ENCODE measurements around the gene LZTS2.

LZTS2 gene

DNA sequence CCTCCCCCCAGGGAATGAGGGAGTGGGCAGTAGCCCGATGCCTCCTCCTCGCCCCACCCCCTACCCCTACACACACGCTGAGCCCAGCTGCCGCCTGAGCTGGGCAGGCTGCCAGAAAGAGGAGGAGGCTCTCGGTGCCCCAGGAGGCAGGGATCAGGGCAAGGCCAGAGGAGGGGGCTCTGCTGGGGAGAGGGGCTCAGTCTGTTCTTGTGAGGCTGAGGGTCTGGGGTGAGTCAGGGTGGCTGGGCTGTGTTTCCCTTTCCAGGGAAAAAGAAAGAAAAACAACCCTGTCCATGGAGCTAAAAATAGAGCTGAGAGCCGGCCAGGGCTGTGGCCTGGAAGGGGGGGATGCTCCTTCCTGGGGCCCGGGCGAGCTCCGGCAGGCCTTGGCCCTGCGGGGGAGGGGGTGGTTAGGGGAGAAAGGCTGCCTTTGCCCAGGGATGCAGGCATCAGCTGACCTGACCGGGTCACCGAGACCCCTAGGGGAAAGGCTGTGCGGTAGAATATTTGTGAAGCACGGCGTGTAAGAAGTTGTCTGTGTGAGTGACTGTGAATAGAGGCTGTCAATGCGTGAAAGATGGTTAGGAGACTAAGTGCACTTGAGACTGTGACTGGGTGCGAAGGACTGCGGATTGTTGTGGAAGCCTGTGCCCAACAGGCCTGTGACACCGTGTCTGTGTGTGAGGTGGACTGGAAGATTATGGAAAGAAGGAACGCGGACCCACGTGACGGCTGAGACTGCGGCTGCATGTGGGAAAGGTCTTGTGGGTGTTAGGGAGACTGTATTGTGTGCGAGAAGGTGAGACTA lies 1.2 kb upstream of the LZTS2 start:
- Histone ChIP-seq H3K4me2 (ENCODE audit: low read length) (peak overlapping the region; percentile 98), H3K4ac (ENCODE audit: low read depth, low read length) (no peak overlapping the region), H3K4me1 (ENCODE audit: control insufficient read depth, low read depth, low read length) (peaks cover 17% of the 10 kb centered on the region), H3K23ac (ENCODE audit: low read length) (peak overlapping the region; percentile 85), H3K4me3 (ENCODE audit: low read length) (peak overlapping the region; percentile 81), H3K27me3 (ENCODE audit: insufficient read depth, low read length, poor library complexity) (no peaks in the 10 kb centered on the region), H3K56ac (ENCODE audit: low read length) (peak overlapping the region; percentile 99), H3K9ac (ENCODE audit: low read length) (peak overlapping the region; percentile 94), H3K27ac (ENCODE audit: low read depth, low read length) (peak overlapping the region; percentile 87), H2BK120ac (ENCODE audit: low read depth, low read length) (peak overlapping the region; percentile 5), H4K8ac (ENCODE audit: low read depth, low read length) (no peak overlapping the region), H2BK5ac (ENCODE audit: low read length) (no peak overlapping the region), H3K18ac (ENCODE audit: low read length) (peak overlapping the region; percentile 34), H4K5ac (ENCODE audit: low read length) (no peak overlapping the region), H3K36me3 (ENCODE audit: control insufficient read depth, insufficient read depth, low read length) (peaks cover 9% of the 10 kb centered on the region), H2BK15ac (replicated peaks; ENCODE audit: low read depth) (no peak overlapping the region), H3K79me2 (ENCODE audit: control insufficient read depth, insufficient read depth, low read length) (peaks cover 12% of the 10 kb centered on the region), H3K79me1 (ENCODE audit: low read length) (peaks cover 16% of the 10 kb centered on the region), H2AK5ac (ENCODE audit: low read length) (peak overlapping the region; percentile 75)
- WGBS (ENCODE audit: extremely low coverage, insufficient coverage, low lambda C conversion rate) = no CpG with 5 or more reads among the region's 25 CpGs
- peak; percentile 74 for DNase-seq

GRCh38 chr10:100998991-100999741 lies 442 bp upstream of the LZTS2 start:
- Histone ChIP-seq H3K4me1 (ENCODE audit: control insufficient read depth, low read depth, low read length) (peaks cover 17% of the 10 kb centered on the region), H3K27ac (ENCODE audit: low read depth, low read length) (peak overlapping the region; percentile 75), H2BK5ac (ENCODE audit: low read length) (no peak overlapping the region), H3K4ac (ENCODE audit: low read depth, low read length) (peak overlapping the region; percentile 17), H3K18ac (ENCODE audit: low read length) (peak overlapping the region; percentile 81), H3K9ac (ENCODE audit: low read length) (peak overlapping the region; percentile 94), H2BK15ac (replicated peaks; ENCODE audit: low read depth) (no peak overlapping the region), H3K4me2 (ENCODE audit: low read length) (peak overlapping the region; percentile 98), H4K5ac (ENCODE audit: low read length) (no peak overlapping the region), H3K4me3 (ENCODE audit: low read length) (peak overlapping the region; percentile 71), H2BK120ac (ENCODE audit: low read depth, low read length) (no peak overlapping the region), H3K36me3 (ENCODE audit: control insufficient read depth, insufficient read depth, low read length) (peaks cover 7% of the 10 kb centered on the region), H4K8ac (ENCODE audit: low read depth, low read length) (no peak overlapping the region), H3K27me3 (ENCODE audit: insufficient read depth, low read length, poor library complexity) (no peaks in the 10 kb centered on the region), H3K56ac (ENCODE audit: low read length) (peak overlapping the region; percentile 99), H3K23ac (ENCODE audit: low read length) (peak overlapping the region; percentile 98), H2AK5ac (ENCODE audit: low read length) (peak overlapping the region; percentile 75), H3K79me2 (ENCODE audit: control insufficient read depth, insufficient read depth, low read length) (peaks cover 12% of the 10 kb centered on the region), H3K79me1 (ENCODE audit: low read length) (peaks cover 16% of the 10 kb centered on the region)
- DNase-seq = peak; percentile 74
- WGBS (ENCODE audit: extremely low coverage, insufficient coverage, low lambda C conversion rate) = no CpG with 5 or more reads among the region's 83 CpGs

DNA sequence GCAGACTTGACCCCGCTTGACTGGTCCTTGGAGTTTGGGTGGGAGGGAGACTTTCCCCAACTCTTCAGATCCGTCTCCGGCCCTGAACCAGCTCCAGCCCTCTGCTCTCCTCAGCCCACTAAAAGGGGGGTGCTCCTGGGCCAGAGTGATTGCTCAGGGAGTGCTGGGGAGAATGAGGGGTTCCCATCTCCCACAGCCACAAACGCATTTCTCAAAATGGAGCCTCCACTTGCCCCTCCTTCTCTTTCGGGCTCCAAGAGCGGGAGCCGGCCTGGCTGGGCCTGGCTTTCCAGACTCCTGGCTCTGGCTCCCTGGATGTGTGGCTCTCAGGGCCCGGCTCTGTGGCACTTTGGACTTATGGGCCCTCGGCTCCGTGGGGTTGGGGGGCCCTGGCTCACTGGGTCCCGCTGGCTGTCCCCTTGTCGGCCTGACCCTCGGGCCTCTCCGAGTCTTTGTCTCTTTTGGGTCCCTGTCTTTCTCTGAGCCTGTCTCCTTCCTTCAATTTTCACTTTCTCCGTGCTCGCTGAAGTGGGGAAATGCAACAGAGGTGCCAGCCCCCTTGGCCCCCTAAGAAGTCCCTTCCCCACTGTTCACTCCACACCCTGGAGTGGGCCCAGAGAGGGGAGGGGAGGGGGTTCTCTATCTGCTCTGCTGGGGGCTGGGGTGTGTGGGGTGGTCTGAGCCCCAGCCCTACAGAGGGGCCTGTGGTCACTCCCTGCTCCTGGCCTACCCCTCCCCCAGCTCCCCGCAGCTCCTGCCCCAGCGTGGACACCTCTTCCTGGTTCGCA lies 713 bp downstream of the LZTS2 start:
- H2BK120ac ChIP-seq (ENCODE audit: low read depth, low read length) = no peak overlapping the region
- peak overlapping the region; percentile 97 for H3K56ac ChIP-seq (ENCODE audit: low read length)
- peaks cover 16% of the 10 kb centered on the region for H3K79me1 ChIP-seq (ENCODE audit: low read length)
- WGBS (ENCODE audit: extremely low coverage, insufficient coverage, low lambda C conversion rate) = no CpG with 5 or more reads among the region's 19 CpGs
- peak overlapping the region; percentile 78 for H2BK5ac ChIP-seq (ENCODE audit: low read length)
- peaks cover 13% of the 10 kb centered on the region for H3K4me1 ChIP-seq (ENCODE audit: control insufficient read depth, low read depth, low read length)
- H2BK15ac ChIP-seq (replicated peaks; ENCODE audit: low read depth) = no peak overlapping the region
- peak overlapping the region; percentile 90 for H3K4me3 ChIP-seq (ENCODE audit: low read length)
- H3K27me3 ChIP-seq (ENCODE audit: insufficient read depth, low read length, poor library complexity) = no peaks in the 10 kb centered on the region
- H3K4ac ChIP-seq (ENCODE audit: low read depth, low read length) = peak overlapping the region; percentile 66
- H3K36me3 ChIP-seq (ENCODE audit: control insufficient read depth, insufficient read depth, low read length) = peaks cover 5% of the 10 kb centered on the region
- peak; percentile 58 for DNase-seq
- H4K8ac ChIP-seq (ENCODE audit: low read depth, low read length) = peak overlapping the region; percentile 60
- H3K9ac ChIP-seq (ENCODE audit: low read length) = peak overlapping the region; percentile 99
- peak overlapping the region; percentile 81 for H3K18ac ChIP-seq (ENCODE audit: low read length)
- peak overlapping the region; percentile 85 for H3K23ac ChIP-seq (ENCODE audit: low read length)
- peaks cover 12% of the 10 kb centered on the region for H3K79me2 ChIP-seq (ENCODE audit: control insufficient read depth, insufficient read depth, low read length)
- H4K5ac ChIP-seq (ENCODE audit: low read length) = no peak overlapping the region
- H3K4me2 ChIP-seq (ENCODE audit: low read length) = peak overlapping the region; percentile 86
- H2AK5ac ChIP-seq (ENCODE audit: low read length) = peak overlapping the region; percentile 93
- peak overlapping the region; percentile 55 for H3K27ac ChIP-seq (ENCODE audit: low read depth, low read length)

GRCh38 chr10:101000915-101001658 lies 1.5 kb downstream of the LZTS2 start:
- peaks cover 13% of the 10 kb centered on the region for H3K4me1 ChIP-seq (ENCODE audit: control insufficient read depth, low read depth, low read length)
- no peak overlapping the region for H2BK15ac ChIP-seq (replicated peaks; ENCODE audit: low read depth)
- H3K23ac ChIP-seq (ENCODE audit: low read length) = peak overlapping the region; percentile 85
- no peak overlapping the region for H2AK5ac ChIP-seq (ENCODE audit: low read length)
- peaks cover 16% of the 10 kb centered on the region for H3K79me1 ChIP-seq (ENCODE audit: low read length)
- H3K9ac ChIP-seq (ENCODE audit: low read length) = peak overlapping the region; percentile 99
- peak overlapping the region; percentile 86 for H3K4me2 ChIP-seq (ENCODE audit: low read length)
- H3K56ac ChIP-seq (ENCODE audit: low read length) = peak overlapping the region; percentile 97
- H3K36me3 ChIP-seq (ENCODE audit: control insufficient read depth, insufficient read depth, low read length) = peaks cover 5% of the 10 kb centered on the region
- no peak overlapping the region for H3K4ac ChIP-seq (ENCODE audit: low read depth, low read length)
- no peak overlapping the region for H3K27ac ChIP-seq (ENCODE audit: low read depth, low read length)
- no peak overlapping the region for H3K18ac ChIP-seq (ENCODE audit: low read length)
- H4K8ac ChIP-seq (ENCODE audit: low read depth, low read length) = no peak overlapping the region
- H3K79me2 ChIP-seq (ENCODE audit: control insufficient read depth, insufficient read depth, low read length) = peaks cover 12% of the 10 kb centered on the region
- H2BK5ac ChIP-seq (ENCODE audit: low read length) = no peak overlapping the region
- no peaks in the 10 kb centered on the region for H3K27me3 ChIP-seq (ENCODE audit: insufficient read depth, low read length, poor library complexity)
- H2BK120ac ChIP-seq (ENCODE audit: low read depth, low read length) = no peak overlapping the region
- H4K5ac ChIP-seq (ENCODE audit: low read length) = no peak overlapping the region
- peak; percentile 73 for DNase-seq
- no peak overlapping the region for H3K4me3 ChIP-seq (ENCODE audit: low read length)
- whole genome bisulfite sequencing (ENCODE audit: extremely low coverage, insufficient coverage, low lambda C conversion rate) = no CpG with 5 or more reads among the region's 12 CpGs

DNA sequence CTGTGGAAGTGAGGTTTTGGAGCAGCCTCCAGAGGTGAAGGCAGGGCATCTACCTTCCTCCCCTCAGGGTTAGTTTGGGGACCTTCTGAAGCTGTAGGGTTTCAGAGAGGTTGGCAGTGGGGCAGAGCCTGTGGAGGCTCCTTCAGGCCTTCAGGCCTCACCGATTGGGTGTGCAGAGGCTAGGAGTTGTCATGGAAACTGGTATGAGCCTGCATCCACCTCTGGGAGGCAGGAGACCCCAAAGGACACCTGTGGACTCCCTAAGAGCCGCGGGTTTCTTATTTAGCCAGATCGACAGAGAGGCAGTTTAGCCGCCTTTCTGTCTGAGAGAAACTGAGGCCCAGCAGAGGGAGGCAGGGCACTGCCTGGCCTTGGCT lies 2.0 kb downstream of the LZTS2 start:
- Histone ChIP-seq H3K79me2 (ENCODE audit: control insufficient read depth, insufficient read depth, low read length) (peaks cover 12% of the 10 kb centered on the region), H4K5ac (ENCODE audit: low read length) (no peak overlapping the region), H3K4me3 (ENCODE audit: low read length) (no peak overlapping the region), H3K36me3 (ENCODE audit: control insufficient read depth, insufficient read depth, low read length) (peaks cover 8% of the 10 kb centered on the region), H3K56ac (ENCODE audit: low read length) (no peak overlapping the region), H3K9ac (ENCODE audit: low read length) (no peak overlapping the region), H2AK5ac (ENCODE audit: low read length) (no peak overlapping the region), H2BK120ac (ENCODE audit: low read depth, low read length) (no peak overlapping the region), H2BK5ac (ENCODE audit: low read length) (no peak overlapping the region), H4K8ac (ENCODE audit: low read depth, low read length) (no peak overlapping the region), H3K18ac (ENCODE audit: low read length) (no peak overlapping the region), H3K4me1 (ENCODE audit: control insufficient read depth, low read depth, low read length) (peaks cover 9% of the 10 kb centered on the region), H3K27me3 (ENCODE audit: insufficient read depth, low read length, poor library complexity) (no peaks in the 10 kb centered on the region), H3K27ac (ENCODE audit: low read depth, low read length) (no peak overlapping the region), H2BK15ac (replicated peaks; ENCODE audit: low read depth) (no peak overlapping the region), H3K23ac (ENCODE audit: low read length) (no peak overlapping the region), H3K79me1 (ENCODE audit: low read length) (peaks cover 16% of the 10 kb centered on the region), H3K4ac (ENCODE audit: low read depth, low read length) (no peak overlapping the region), H3K4me2 (ENCODE audit: low read length) (no peak overlapping the region)
- WGBS (ENCODE audit: extremely low coverage, insufficient coverage, low lambda C conversion rate) = no CpG with 5 or more reads among the region's 5 CpGs
- DNase-seq = no peak
